MCF 10A (cell line): ENCODE measurements around the gene INHBC. TPM values are rescaled to one million over a fixed set of nuclear protein-coding genes. Genes with fewer than 3 reads are reported as not detected.

Experiments
- BruUV-seq: library from RNA; stranded (reverse); fragments of 400-500 nt; replicated peaks from 2 replicates; lab custom pipeline; 2021; lab: Mats Ljungman, UMichigan
- CTCF ChIA-PET: fragments of 300-600 bp; sonication (Branson Sonifier 250); formaldehyde crosslinking; extraction: SDS; loops from one replicate; lab custom pipeline; 2021; ENCODE audit warnings: antibody characterized with exemption, inconsistent platforms; lab: Yijun Ruan, JAX
- POLR2A ChIA-PET: fragments of 300-600, 350-650 bp; sonication (Branson Sonifier 250); formaldehyde crosslinking; extraction: SDS; loops from one replicate; lab custom pipeline; 2020; ENCODE audit warnings: antibody characterized with exemption, inconsistent platforms; lab: Yijun Ruan, JAX
- DNase-seq: peaks from one replicate; pipeline ENCODE4 v3.0.0-alpha.2; 2018; ENCODE audit not compliant: unreplicated experiment
- H3K27ac Mint-ChIP-seq: one replicate; pipeline ENCODE4 v1.8.0; 2022; ENCODE audit warnings: mild to moderate bottlenecking, low read depth, mixed read lengths; ENCODE audit not compliant: unreplicated experiment
- H3K27me3 Mint-ChIP-seq: one replicate; pipeline ENCODE4 v1.8.0; 2022; ENCODE audit warnings: mixed read lengths; ENCODE audit not compliant: insufficient read depth, unreplicated experiment
- H3K36me3 Mint-ChIP-seq: one replicate; pipeline ENCODE4 v1.8.0; 2022; ENCODE audit warnings: mild to moderate bottlenecking, moderate library complexity, mixed read lengths; ENCODE audit not compliant: insufficient read depth, unreplicated experiment
- H3K4me1 Mint-ChIP-seq: one replicate; pipeline ENCODE4 v1.8.0; 2022; ENCODE audit warnings: mixed read lengths; ENCODE audit not compliant: insufficient read depth, unreplicated experiment
- H3K4me3 Mint-ChIP-seq: one replicate; pipeline ENCODE4 v1.8.0; 2022; ENCODE audit warnings: mild to moderate bottlenecking, moderate library complexity, mixed read lengths; ENCODE audit not compliant: unreplicated experiment
- H3K9me3 Mint-ChIP-seq: one replicate; pipeline ENCODE4 v1.8.0; 2022; ENCODE audit warnings: mixed read lengths; ENCODE audit not compliant: unreplicated experiment
- intact Hi-C: fragments of 100-400 bp; cut with micrococcal nuclease; formaldehyde crosslinking; loops from 2 replicates; pipeline ENCODE4 v1.14.1; 2022
- total RNA-seq: library from RNA; stranded (reverse); gene quantifications from 2 replicates; pipeline ENCODE4 v1.2.3, GENCODE V29; 2022
- TF ChIP-seq, protein P1 (sequence below): fragments of 200-600 bp; IDR thresholded peaks from one replicate; pipeline ENCODE4 v1.8.0; 2022; ENCODE audit warnings: antibody characterized with exemption, mild to moderate bottlenecking; ENCODE audit not compliant: unreplicated experiment

INHBC gene
- total RNA-seq, 1 experiment from 2014 or later = not detected

DNA sequence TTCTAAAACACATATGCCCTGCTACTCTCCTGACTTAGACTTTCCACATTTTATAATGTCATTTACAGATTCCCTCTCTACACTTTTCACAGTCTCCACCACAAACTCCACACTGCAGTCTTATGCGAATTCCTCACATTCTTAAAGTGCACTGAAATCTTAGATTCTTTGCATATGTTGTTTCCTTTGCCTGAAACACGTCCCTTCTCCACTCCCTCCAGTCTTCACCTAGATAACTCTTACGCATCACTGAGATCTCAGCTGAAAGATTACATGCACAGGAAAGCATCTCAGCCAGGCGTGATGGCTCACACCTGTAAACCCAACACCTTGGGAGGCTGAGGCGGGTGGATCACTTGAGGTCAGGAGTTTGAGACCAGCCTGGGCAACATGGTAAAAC lies 48.9 kb downstream of the INHBC start:
- CTCF ChIA-PET = interaction anchor here (0.7 to 1.2 kb wide), 3 partner anchors 24 to 244 kb away, joined by 3 to 4 read pairs (median 3); partner anchors contain the start of gene GLI1
- Mint-ChIP-seq H3K4me3 (no peak overlapping the region), H3K27ac (no peak overlapping the region), H3K27me3 (peaks cover 48% of the 10 kb centered on the region), H3K36me3 (no peaks in the 10 kb centered on the region), H3K4me1 (peaks cover 8% of the 10 kb centered on the region), H3K9me3 (no peaks in the 10 kb centered on the region)
- BruUV-seq = no TSS peak
- POLR2A ChIA-PET = no interaction called here
- TF ChIP-seq, protein P1, sequence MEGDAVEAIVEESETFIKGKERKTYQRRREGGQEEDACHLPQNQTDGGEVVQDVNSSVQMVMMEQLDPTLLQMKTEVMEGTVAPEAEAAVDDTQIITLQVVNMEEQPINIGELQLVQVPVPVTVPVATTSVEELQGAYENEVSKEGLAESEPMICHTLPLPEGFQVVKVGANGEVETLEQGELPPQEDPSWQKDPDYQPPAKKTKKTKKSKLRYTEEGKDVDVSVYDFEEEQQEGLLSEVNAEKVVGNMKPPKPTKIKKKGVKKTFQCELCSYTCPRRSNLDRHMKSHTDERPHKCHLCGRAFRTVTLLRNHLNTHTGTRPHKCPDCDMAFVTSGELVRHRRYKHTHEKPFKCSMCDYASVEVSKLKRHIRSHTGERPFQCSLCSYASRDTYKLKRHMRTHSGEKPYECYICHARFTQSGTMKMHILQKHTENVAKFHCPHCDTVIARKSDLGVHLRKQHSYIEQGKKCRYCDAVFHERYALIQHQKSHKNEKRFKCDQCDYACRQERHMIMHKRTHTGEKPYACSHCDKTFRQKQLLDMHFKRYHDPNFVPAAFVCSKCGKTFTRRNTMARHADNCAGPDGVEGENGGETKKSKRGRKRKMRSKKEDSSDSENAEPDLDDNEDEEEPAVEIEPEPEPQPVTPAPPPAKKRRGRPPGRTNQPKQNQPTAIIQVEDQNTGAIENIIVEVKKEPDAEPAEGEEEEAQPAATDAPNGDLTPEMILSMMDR = no peak
- DNase-seq = no peak
- intact Hi-C loops = no loop called here

DNA sequence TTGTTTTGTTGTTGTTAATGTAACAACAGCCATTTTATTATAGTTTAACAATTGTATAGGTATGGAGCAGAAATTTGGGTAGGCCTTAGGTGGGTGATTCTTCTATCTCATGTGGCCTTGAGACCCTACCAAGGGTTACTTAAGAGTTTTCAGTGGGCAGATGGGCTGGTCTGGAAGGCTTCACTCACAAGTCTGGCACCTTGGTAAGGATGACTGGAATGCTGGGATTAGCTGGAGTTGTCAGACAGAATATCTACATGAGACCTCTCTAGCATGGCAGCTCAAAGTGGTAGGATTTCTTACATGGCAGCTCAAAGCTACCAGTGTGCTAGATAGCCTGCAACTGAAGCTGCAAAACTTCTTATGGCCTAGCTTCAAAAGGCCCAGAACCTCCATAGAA lies 51.1 kb downstream of the INHBC start:
- H3K4me1 Mint-ChIP-seq = peaks cover 15% of the 10 kb centered on the region
- no TSS peak for BruUV-seq
- peaks cover 17% of the 10 kb centered on the region for H3K36me3 Mint-ChIP-seq
- DNase-seq = no peak
- H3K4me3 Mint-ChIP-seq = no peak overlapping the region
- H3K27me3 Mint-ChIP-seq = peaks cover 25% of the 10 kb centered on the region
- ChIA-PET CTCF (interaction anchor here (0.6 to 1.8 kb wide), 5 partner anchors 14 to 1671 kb away, joined by 3 to 8 read pairs (median 4); no protein-coding TSS in a partner anchor), POLR2A (interaction anchor here (0.6 to 1.1 kb wide), 4 partner anchors 25 to 440 kb away, joined by 3 to 4 read pairs (median 4); no protein-coding TSS in a partner anchor)
- H3K9me3 Mint-ChIP-seq = no peaks in the 10 kb centered on the region
- TF ChIP-seq, protein P1 = no peak
- no peak overlapping the region for H3K27ac Mint-ChIP-seq
- intact Hi-C loops = no loop called here

DNA sequence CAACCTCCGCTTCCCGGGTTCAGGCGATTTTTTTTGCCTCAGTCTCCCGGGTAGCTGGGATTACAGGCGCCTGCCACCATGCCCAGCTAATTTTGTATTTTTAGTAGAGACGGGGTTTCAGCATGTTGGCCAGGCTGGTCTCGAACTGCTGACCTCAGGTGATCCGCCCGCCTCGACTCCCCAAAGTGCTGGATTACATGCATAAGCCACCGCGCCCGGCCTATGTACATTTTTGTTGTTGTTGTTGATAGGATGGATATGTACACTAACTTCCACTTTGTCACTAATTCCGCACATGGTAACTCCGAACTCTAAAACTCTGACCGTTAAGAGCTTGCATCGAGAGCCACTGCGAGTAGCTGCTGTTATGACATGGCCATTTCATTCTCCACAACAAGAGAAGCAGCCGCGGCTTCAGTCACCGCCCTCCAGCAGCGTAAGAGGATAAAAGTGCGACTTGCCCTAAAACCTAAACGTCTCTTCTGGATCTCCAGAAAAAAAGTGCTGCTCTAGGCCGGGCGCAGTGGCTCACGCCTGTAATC lies 52.5 kb downstream of the INHBC start:
- DNase-seq = no peak
- ChIA-PET CTCF (interaction anchor here (0.6 to 1.7 kb wide), 6 partner anchors 10 to 271 kb away, joined by 3 to 4 read pairs (median 3); no protein-coding TSS in a partner anchor), POLR2A (interaction anchor here (0.9 to 1.1 kb wide), 3 partner anchors 27 to 36 kb away, joined by 3 to 4 read pairs (median 3); no protein-coding TSS in a partner anchor)
- Mint-ChIP-seq H3K27me3 (peaks cover 12% of the 10 kb centered on the region), H3K27ac (peak overlapping the region; percentile 87), H3K9me3 (no peaks in the 10 kb centered on the region), H3K4me3 (peak overlapping the region; percentile 92), H3K36me3 (peaks cover 31% of the 10 kb centered on the region), H3K4me1 (peaks cover 20% of the 10 kb centered on the region)
- TF ChIP-seq, protein P1 = no peak
- BruUV-seq = no TSS peak
- intact Hi-C loops = no loop called here

GRCh38 chr12:57487597-57488401 lies 53.2 kb downstream of the INHBC start, which contains the start of gene MARS1:
Gene MARS1 (plus strand): TSS chr12:57488068. CDS start chr12:57488091, 23 bp downstream.
- peaks cover 38% of the 10 kb centered on the region for H3K36me3 Mint-ChIP-seq
- POLR2A ChIA-PET = interaction anchor here (0.6 to 1.7 kb wide), 8 partner anchors 17 to 359 kb away, joined by 3 to 7 read pairs (median 3); partner anchors contain the start of gene DCTN2
- DNase-seq = peak; percentile 98
- peaks cover 20% of the 10 kb centered on the region for H3K4me1 Mint-ChIP-seq
- TF ChIP-seq, protein P1 = no peak
- H3K27ac Mint-ChIP-seq = peak within 1 kb of the TSS; percentile 87
- peak within 1 kb of the TSS; percentile 92 for H3K4me3 Mint-ChIP-seq
- H3K9me3 Mint-ChIP-seq = no peaks in the 10 kb centered on the region
- intact Hi-C loops = no loop called here
- CTCF ChIA-PET = interaction anchor here (0.6 to 1.7 kb wide), 7 partner anchors 11 to 272 kb away, joined by 3 to 4 read pairs (median 3); no protein-coding TSS in a partner anchor
- no TSS peak for BruUV-seq
- H3K27me3 Mint-ChIP-seq = peaks cover 10% of the 10 kb centered on the region
